Neural progenitor cell (in vitro differentiated cells): ENCODE data around the gene RNF220.

Experiments used
- CTCF ChIP-seq: fragments of 200-600 bp; sonication (generic); IDR thresholded peaks from 2 replicates; pipeline ENCODE4 v1.5.1; 2017; ENCODE audit warnings: antibody characterized with exemption, mild to moderate bottlenecking
- EZH2phosphoT487 ChIP-seq: fragments of 200-600 bp; sonication (generic); IDR thresholded peaks from 2 replicates; pipeline ENCODE4 v1.6.1; 2017; ENCODE audit warnings: antibody characterized with exemption

- TF ChIP-seq CTCF (no peak), EZH2phosphoT487 (no peak)
Measured at GRCh38 chr1:44631333-44631646, 226.2 kb downstream of the RNF220 start.
